Activated CD4-positive, alpha-beta memory T cell treated with anti-CD3 and anti-CD28 coated beads, Interleukin-2, amount 10 ng/mL, durations not matched to agents 7 days and 5 days (primary cell): ENCODE data around the gene MEMO1. TPM values are rescaled to one million over a fixed set of nuclear protein-coding genes. Genes with fewer than 3 reads are reported as not detected.
A peak's percentile ranks its signal among the peaks of the same experiment; 100 is the strongest.
"Not testable (repeated sequence)": the region's sequence is repeated elsewhere in the genome, so short reads cannot be mapped to it uniquely, and the experiment has no call there.

ENCODE experiments used
- CTCF ChIA-PET: fragments of 350-600 bp; sonication (Branson Sonifier 250); formaldehyde crosslinking; loops from one replicate; lab custom pipeline; 2021; ENCODE audit warnings: antibody characterized with exemption, inconsistent platforms; lab: Charles Lee
- POLR2A ChIA-PET: fragments of 350-600 bp; sonication (Branson Sonifier 250); formaldehyde crosslinking; loops from one replicate; lab custom pipeline; 2021; ENCODE audit warnings: antibody characterized with exemption; lab: Charles Lee
- DNase-seq: peaks from one replicate; pipeline ENCODE4 v3.0.0-alpha.2; 2020
- H3K27ac Mint-ChIP-seq: one replicate; pipeline ENCODE4 v1.8.0; 2021; ENCODE audit warnings: mild to moderate bottlenecking, mixed read lengths
- H3K27me3 Mint-ChIP-seq: one replicate; pipeline ENCODE4 v1.8.0; 2021; ENCODE audit warnings: mixed read lengths
- H3K36me3 Mint-ChIP-seq: one replicate; pipeline ENCODE4 v1.8.0; 2021; ENCODE audit warnings: low read depth, mixed read lengths
- H3K4me1 Mint-ChIP-seq: one replicate; pipeline ENCODE4 v1.8.0; 2021; ENCODE audit warnings: mixed read lengths
- H3K4me3 Mint-ChIP-seq: one replicate; pipeline ENCODE4 v1.8.0; 2021; ENCODE audit warnings: mild to moderate bottlenecking, mixed read lengths
- H3K9me3 Mint-ChIP-seq: one replicate; pipeline ENCODE4 v1.8.0; 2021; ENCODE audit warnings: mixed read lengths
- total RNA-seq, 2 experiments: library from RNA; stranded (reverse); gene quantifications; one replicate each; pipeline ENCODE4 v1.2.3, GENCODE V29; 2021

MEMO1 gene
- total RNA-seq, 2 experiments from 2014 or later, result 40.7 to 41.5 TPM

GRCh38 chr2:31966402-31966801 is 44.4 kb downstream of the MEMO1 start:
- H3K27ac Mint-ChIP-seq, DNase-seq, H3K4me3 Mint-ChIP-seq, H3K9me3 Mint-ChIP-seq, CTCF ChIA-PET, H3K27me3 Mint-ChIP-seq, H3K36me3 Mint-ChIP-seq, POLR2A ChIA-PET: not testable (repeated sequence)
- H3K4me1 Mint-ChIP-seq, result peaks cover 32% of the 10 kb centered on the region

- Mint-ChIP-seq H3K4me3 (no peak overlapping the region), H3K4me1 (peaks cover 37% of the 10 kb centered on the region), H3K27me3 (no peaks in the 10 kb centered on the region), H3K9me3 (no peaks in the 10 kb centered on the region), H3K36me3 (peaks cover 4% of the 10 kb centered on the region), H3K27ac (no peak overlapping the region)
- CTCF ChIA-PET, result interaction anchor here (0.6 kb wide), 1 partner anchor 110 kb away, joined by 4 read pairs; no protein-coding TSS in a partner anchor
- no peak for DNase-seq
- POLR2A ChIA-PET, result no interaction called here
Observed at GRCh38 chr2:31965094-31965493, 45.7 kb downstream of the MEMO1 start.

- H3K4me3 Mint-ChIP-seq, result no peak overlapping the region
- POLR2A ChIA-PET, result interaction anchor here (0.9 to 1.5 kb wide), 3 partner anchors 9 to 46 kb away, joined by 3 to 5 read pairs (median 3); no protein-coding TSS in a partner anchor
- H3K36me3 Mint-ChIP-seq, result peaks cover 14% of the 10 kb centered on the region
- peak; percentile 75 for DNase-seq
- H3K27me3 Mint-ChIP-seq, result no peaks in the 10 kb centered on the region
- peaks cover 58% of the 10 kb centered on the region for H3K4me1 Mint-ChIP-seq
- no peaks in the 10 kb centered on the region for H3K9me3 Mint-ChIP-seq
- peak overlapping the region; percentile 79 for H3K27ac Mint-ChIP-seq
- CTCF ChIA-PET, result no interaction called here
Observed at GRCh38 chr2:31962757-31963361, 47.9 kb downstream of the MEMO1 start.

- no peaks in the 10 kb centered on the region for H3K9me3 Mint-ChIP-seq
- H3K4me1 Mint-ChIP-seq, result peaks cover 67% of the 10 kb centered on the region
- peaks cover 19% of the 10 kb centered on the region for H3K36me3 Mint-ChIP-seq
- ChIA-PET CTCF (no interaction called here), POLR2A (interaction anchor here (0.7 to 1.1 kb wide), 2 partner anchors 52 to 105 kb away, joined by 3 to 4 read pairs; partner anchors contain the start of genes MEMO1 and SPAST)
- DNase-seq, result no peak
- H3K4me3 Mint-ChIP-seq, result peak overlapping the region; percentile 37
- H3K27ac Mint-ChIP-seq, result peak overlapping the region; percentile 68
- no peaks in the 10 kb centered on the region for H3K27me3 Mint-ChIP-seq
Observed at GRCh38 chr2:31958140-31958717, 52.6 kb downstream of the MEMO1 start.

GRCh38 chr2:31957354-31958139 is 53.3 kb downstream of the MEMO1 start:
- no peaks in the 10 kb centered on the region for H3K9me3 Mint-ChIP-seq
- H3K36me3 Mint-ChIP-seq, result peaks cover 15% of the 10 kb centered on the region
- peaks cover 61% of the 10 kb centered on the region for H3K4me1 Mint-ChIP-seq
- H3K27ac Mint-ChIP-seq, result peak overlapping the region; percentile 68
- H3K4me3 Mint-ChIP-seq, result no peak overlapping the region
- no peaks in the 10 kb centered on the region for H3K27me3 Mint-ChIP-seq
- no peak for DNase-seq
- POLR2A ChIA-PET, result no interaction called here
- CTCF ChIA-PET, result no interaction called here

- Mint-ChIP-seq H3K4me3 (peak overlapping the region; percentile 52), H3K27ac (peak overlapping the region; percentile 68), H3K4me1 (peaks cover 55% of the 10 kb centered on the region), H3K36me3 (peaks cover 15% of the 10 kb centered on the region)
- POLR2A ChIA-PET, CTCF ChIA-PET, H3K27me3 Mint-ChIP-seq, H3K9me3 Mint-ChIP-seq: not testable (repeated sequence)
- DNase-seq, result peak; percentile 23
Observed at GRCh38 chr2:31956934-31957333, 53.9 kb downstream of the MEMO1 start.

- Mint-ChIP-seq H3K4me1 (peaks cover 54% of the 10 kb centered on the region), H3K27me3 (no peaks in the 10 kb centered on the region)
Observed at GRCh38 chr2:31956312-31956711, 54.5 kb downstream of the MEMO1 start.

GRCh38 chr2:31953095-31953494 is 57.7 kb downstream of the MEMO1 start:
- H3K27ac Mint-ChIP-seq, H3K27me3 Mint-ChIP-seq, H3K4me3 Mint-ChIP-seq, H3K9me3 Mint-ChIP-seq, DNase-seq, POLR2A ChIA-PET, CTCF ChIA-PET: not testable (repeated sequence)
- Mint-ChIP-seq H3K4me1 (peaks cover 34% of the 10 kb centered on the region), H3K36me3 (peaks cover 18% of the 10 kb centered on the region)

More at GRCh38 chr2:31956312-31956711, 54.5 kb downstream of the MEMO1 start:
- ChIA-PET POLR2A (no interaction called here), CTCF (no interaction called here)
- no peak overlapping the region for H3K4me3 Mint-ChIP-seq
- H3K27ac Mint-ChIP-seq, result peak overlapping the region; percentile 68
- peaks cover 15% of the 10 kb centered on the region for H3K36me3 Mint-ChIP-seq
- H3K9me3 Mint-ChIP-seq, result no peaks in the 10 kb centered on the region
- DNase-seq, result no peak

- Mint-ChIP-seq H3K36me3 (peaks cover 16% of the 10 kb centered on the region), H3K27ac (no peak overlapping the region), H3K9me3 (no peaks in the 10 kb centered on the region), H3K4me1 (peaks cover 21% of the 10 kb centered on the region), H3K27me3 (no peaks in the 10 kb centered on the region), H3K4me3 (no peak overlapping the region)
- POLR2A ChIA-PET, result no interaction called here
- CTCF ChIA-PET, result no interaction called here
- no peak for DNase-seq
Observed at GRCh38 chr2:31950946-31951562, 59.8 kb downstream of the MEMO1 start.

- no peak overlapping the region for H3K27ac Mint-ChIP-seq
- H3K27me3 Mint-ChIP-seq, result no peaks in the 10 kb centered on the region
- no peak overlapping the region for H3K4me3 Mint-ChIP-seq
- ChIA-PET CTCF (no interaction called here), POLR2A (no interaction called here)
- no peaks in the 10 kb centered on the region for H3K9me3 Mint-ChIP-seq
- peaks cover 29% of the 10 kb centered on the region for H3K36me3 Mint-ChIP-seq
- DNase-seq, result no peak
- H3K4me1 Mint-ChIP-seq, result peaks cover 38% of the 10 kb centered on the region
Observed at GRCh38 chr2:31947871-31948270, 62.9 kb downstream of the MEMO1 start.

GRCh38 chr2:31946838-31947237 is 64.0 kb downstream of the MEMO1 start:
- H3K4me1 Mint-ChIP-seq, result peaks cover 38% of the 10 kb centered on the region
- no peak overlapping the region for H3K27ac Mint-ChIP-seq
- no peaks in the 10 kb centered on the region for H3K27me3 Mint-ChIP-seq
- POLR2A ChIA-PET, result no interaction called here
- DNase-seq, result no peak
- H3K4me3 Mint-ChIP-seq, result no peak overlapping the region
- CTCF ChIA-PET, result no interaction called here
- H3K9me3 Mint-ChIP-seq, result no peaks in the 10 kb centered on the region
- peaks cover 32% of the 10 kb centered on the region for H3K36me3 Mint-ChIP-seq

GRCh38 chr2:31945572-31945935 is 65.3 kb downstream of the MEMO1 start:
- no peak for DNase-seq
- Mint-ChIP-seq H3K4me1 (peaks cover 32% of the 10 kb centered on the region), H3K27ac (no peak overlapping the region), H3K9me3 (no peaks in the 10 kb centered on the region), H3K36me3 (peaks cover 29% of the 10 kb centered on the region), H3K27me3 (no peaks in the 10 kb centered on the region), H3K4me3 (no peak overlapping the region)
- ChIA-PET POLR2A (no interaction called here), CTCF (no interaction called here)
